ENCODE data around the gene AKAP12.

AKAP12 gene

GRCh38 chr6:151205721-151206600 is 33.8 kb upstream of the AKAP12 start:
- H3K4me3 ChIP-seq (ENCODE audit: low read depth, low read length), result no peak overlapping the region
- POLR2A ChIA-PET, result no interaction called here
- no peak for TF ChIP-seq CTCF (IDR thresholded peaks at IDR 0.05; ENCODE audit: insufficient read depth, low read length, missing control alignments)
- CTCF ChIA-PET, result interaction anchor here (1.0 kb wide), 1 partner anchor 192 kb away, joined by 3 read pairs; no protein-coding TSS in a partner anchor
- DNase-seq (ENCODE audit: low read depth, low spot score), result no peak

- CTCF ChIA-PET, result no interaction called here
- no peak overlapping the region for H3K4me3 ChIP-seq (ENCODE audit: low read depth, low read length)
- POLR2A ChIA-PET, result no interaction called here
- TF ChIP-seq CTCF (IDR thresholded peaks at IDR 0.05; ENCODE audit: insufficient read depth, low read length, missing control alignments), result no peak
- DNase-seq (ENCODE audit: low read depth, low spot score), result no peak
Measured at GRCh38 chr6:151207674-151208073, 32.1 kb upstream of the AKAP12 start.

- CTCF ChIA-PET, result interaction anchor here (0.8 kb wide), 1 partner anchor 115 kb away, joined by 3 read pairs; no protein-coding TSS in a partner anchor
- POLR2A ChIA-PET, result no interaction called here
- H3K4me3 ChIP-seq (ENCODE audit: low read depth, low read length), result no peak overlapping the region
- no peak for DNase-seq (ENCODE audit: low read depth, low spot score)
- no peak for TF ChIP-seq CTCF (IDR thresholded peaks at IDR 0.05; ENCODE audit: insufficient read depth, low read length, missing control alignments)
Measured at GRCh38 chr6:151209071-151209831, 30.5 kb upstream of the AKAP12 start.

GRCh38 chr6:151211075-151211474 is 28.7 kb upstream of the AKAP12 start:
- no peak for DNase-seq (ENCODE audit: low read depth, low spot score)
- CTCF ChIA-PET, result interaction anchor here (1.4 kb wide), 1 partner anchor 196 kb away, joined by 6 read pairs; no protein-coding TSS in a partner anchor
- TF ChIP-seq CTCF (IDR thresholded peaks at IDR 0.05; ENCODE audit: insufficient read depth, low read length, missing control alignments), result no peak
- H3K4me3 ChIP-seq (ENCODE audit: low read depth, low read length), result no peak overlapping the region
- POLR2A ChIA-PET, result no interaction called here

- CTCF ChIA-PET, result no interaction called here
- H3K4me3 ChIP-seq (ENCODE audit: low read depth, low read length), result no peak overlapping the region
- POLR2A ChIA-PET, result no interaction called here
- no peak for DNase-seq (ENCODE audit: low read depth, low spot score)
- no peak for TF ChIP-seq CTCF (IDR thresholded peaks at IDR 0.05; ENCODE audit: insufficient read depth, low read length, missing control alignments)
Measured at GRCh38 chr6:151213352-151213751, 26.4 kb upstream of the AKAP12 start.

GRCh38 chr6:151215999-151216398 is 23.8 kb upstream of the AKAP12 start:
- CTCF ChIA-PET, result interaction anchor here (1.0 to 1.5 kb wide), 2 partner anchors 23 to 109 kb away, joined by 3 to 4 read pairs; partner anchors contain the start of gene AKAP12
- no peak for TF ChIP-seq CTCF (IDR thresholded peaks at IDR 0.05; ENCODE audit: insufficient read depth, low read length, missing control alignments)
- no peak for DNase-seq (ENCODE audit: low read depth, low spot score)
- no peak overlapping the region for H3K4me3 ChIP-seq (ENCODE audit: low read depth, low read length)
- POLR2A ChIA-PET, result no interaction called here

All from AG04449 (cell line).